KMS-11 (cell line): ENCODE results near the gene RDM1.

Experiments used
- H2AFZ ChIP-seq: fragments of 200-600 bp; sonication (generic); 2 replicates; pipeline ENCODE4 v1.6.1; 2016; ENCODE audit warnings: antibody characterized with exemption, mixed run types, low read depth
- H3K27ac ChIP-seq: fragments of 200-600 bp; sonication (generic); 2 replicates; pipeline ENCODE4 v1.6.1; 2016; ENCODE audit warnings: mild to moderate bottlenecking, mixed run types
- H3K27me3 ChIP-seq: fragments of 200-600 bp; sonication (generic); 2 replicates; pipeline ENCODE4 v1.6.1; 2017; ENCODE audit warnings: mild to moderate bottlenecking, low read depth, mixed run types, moderate library complexity; ENCODE audit not compliant: insufficient read depth
- H3K36me3 ChIP-seq: fragments of 200-600 bp; sonication (generic); 2 replicates; pipeline ENCODE4 v1.6.1; 2017; ENCODE audit warnings: mild to moderate bottlenecking, mixed run types; ENCODE audit not compliant: insufficient read depth
- H3K4me1 ChIP-seq: fragments of 200-600 bp; sonication (generic); 2 replicates; pipeline ENCODE4 v1.6.1; 2016; ENCODE audit warnings: mild to moderate bottlenecking, low read depth, mixed run types; ENCODE audit not compliant: poor library complexity, severe bottlenecking
- H3K4me2 ChIP-seq: fragments of 200-600 bp; sonication (generic); 2 replicates; pipeline ENCODE4 v1.7.0; 2016; ENCODE audit warnings: mild to moderate bottlenecking, mixed run types
- H3K4me3 ChIP-seq: fragments of 200-600 bp; sonication (generic); IDR thresholded peaks from 2 replicates; pipeline ENCODE4 v1.6.1; 2017; ENCODE audit warnings: low read depth, low read length, mixed read lengths; ENCODE audit not compliant: insufficient read depth
- H3K79me2 ChIP-seq: fragments of 200-600 bp; sonication (generic); 2 replicates; pipeline ENCODE4 v1.6.1; 2016; ENCODE audit warnings: low read depth, mixed run types; ENCODE audit not compliant: insufficient read depth
- H3K9ac ChIP-seq: fragments of 200-600 bp; sonication (generic); 2 replicates; pipeline ENCODE4 v1.6.1; 2016; ENCODE audit warnings: mild to moderate bottlenecking, mixed run types
- H4K20me1 ChIP-seq: fragments of 200-600 bp; sonication (generic); 2 replicates; pipeline ENCODE4 v1.6.1; 2016; ENCODE audit warnings: mild to moderate bottlenecking, mixed run types; ENCODE audit not compliant: insufficient read depth
- CTCF ChIP-seq: fragments of 200-600 bp; sonication (generic); conservative IDR thresholded peaks from 2 replicates; pipeline ENCODE4 v1.6.1; 2017; ENCODE audit warnings: low read depth, mild to moderate bottlenecking, antibody characterized with exemption, low read length, moderate library complexity, mixed read lengths

The RDM1 gene

GRCh38 chr17:35909408-35909807 lies 21.2 kb downstream of the RDM1 start:
- Histone ChIP-seq H3K27me3 (no peaks in the 10 kb centered on the region), H3K4me3 (no peak overlapping the region), H3K36me3 (no peaks in the 10 kb centered on the region), H3K9ac (no peak overlapping the region), H4K20me1 (no peaks in the 10 kb centered on the region), H3K4me1 (no peaks in the 10 kb centered on the region), H2AFZ (no peak overlapping the region), H3K27ac (no peak overlapping the region), H3K4me2 (no peak overlapping the region), H3K79me2 (no peaks in the 10 kb centered on the region)
- no peak for TF ChIP-seq CTCF

- Histone ChIP-seq H3K4me2 (no peak overlapping the region), H3K9ac (no peak overlapping the region), H3K27ac (no peak overlapping the region), H3K4me3 (no peak overlapping the region), H3K36me3 (no peaks in the 10 kb centered on the region), H4K20me1 (no peaks in the 10 kb centered on the region), H3K4me1 (no peaks in the 10 kb centered on the region), H2AFZ (no peak overlapping the region), H3K79me2 (no peaks in the 10 kb centered on the region), H3K27me3 (no peaks in the 10 kb centered on the region)
- TF ChIP-seq CTCF: no peak
These were observed 22.9 kb downstream of the RDM1 start for GRCh38 chr17:35907691-35908090.

- no peak for TF ChIP-seq CTCF
- no peaks in the 10 kb centered on the region for H3K4me1 ChIP-seq
- H3K27ac ChIP-seq: no peak overlapping the region
- no peaks in the 10 kb centered on the region for H3K79me2 ChIP-seq
- H2AFZ ChIP-seq: no peak overlapping the region
- no peaks in the 10 kb centered on the region for H3K36me3 ChIP-seq
- H3K27me3 ChIP-seq: no peaks in the 10 kb centered on the region
- no peaks in the 10 kb centered on the region for H4K20me1 ChIP-seq
- H3K9ac ChIP-seq: no peak overlapping the region
- no peak overlapping the region for H3K4me2 ChIP-seq
- H3K4me3 ChIP-seq: no peak overlapping the region
These were observed 23.5 kb downstream of the RDM1 start for GRCh38 chr17:35906926-35907637.

- no peaks in the 10 kb centered on the region for H3K36me3 ChIP-seq
- H3K4me1 ChIP-seq: no peaks in the 10 kb centered on the region
These were observed 24.2 kb downstream of the RDM1 start for GRCh38 chr17:35906191-35906925.

More at GRCh38 chr17:35906191-35906925, 24.2 kb downstream of the RDM1 start:
- Histone ChIP-seq H4K20me1 (no peaks in the 10 kb centered on the region), H3K9ac (no peak overlapping the region), H3K4me3 (no peak overlapping the region), H3K4me2 (no peak overlapping the region), H3K27ac (no peak overlapping the region), H2AFZ (no peak overlapping the region), H3K27me3 (no peaks in the 10 kb centered on the region), H3K79me2 (no peaks in the 10 kb centered on the region)
- TF ChIP-seq CTCF: no peak
